HepG2 (cell line): ENCODE measurements around the gene GPR68. TPM values are rescaled to one million over a fixed set of nuclear protein-coding genes. Genes with fewer than 3 reads are reported as not detected.

Experiments used
- ATAC-seq: fragments of 200-7000 bp; cut with Tn5 transposase; 3 replicates; pipeline ENCODE4 v1.9.1; 2020; ENCODE audit warnings: mild to moderate bottlenecking, moderate library complexity
- BruUV-seq: library from RNA; stranded (reverse); fragments of 400-500 nt; replicated peaks from 2 replicates; lab custom pipeline; 2021; lab: Mats Ljungman, UMichigan
- CTCF ChIA-PET: fragments of 300-600 bp; formaldehyde crosslinking; extraction: SDS; loops from one replicate; lab custom pipeline; 2021; ENCODE audit warnings: low total read pairs, inconsistent platforms, low intra/inter-chr PET ratio; lab: Yijun Ruan, JAX
- POLR2A ChIA-PET: fragments of 350-600 bp; sonication (Branson Sonifier 250); formaldehyde crosslinking; loops from one replicate; lab custom pipeline; 2020; ENCODE audit warnings: antibody characterized with exemption, inconsistent platforms; lab: Yijun Ruan, JAX
- DNase-seq: peaks from one replicate; pipeline ENCODE4 v3.0.0-alpha.2; 2015; ENCODE audit warnings: low spot score
- FAIRE-seq: peaks from 3 replicates; lab custom pipeline; 2011; peaks lifted over from hg19 to GRCh38; lab: Jason Lieb, UNC
- H2AFZ ChIP-seq: one replicate; pipeline ENCODE4 v1.6.1; 2011; ENCODE audit warnings: low read length, inconsistent platforms
- H3K27ac ChIP-seq: fragments of 300-600 bp; 3 replicates; pipeline ENCODE4 v1.8.0; 2011; ENCODE audit warnings: mixed run types, mild to moderate bottlenecking, mixed read lengths, low read length, inconsistent platforms; ENCODE audit not compliant: insufficient read depth; ENCODE audit errors: extremely low read length
- H3K27me3 ChIP-seq, 2 experiments: fragments of 200-600 bp in 1 of 2; 2 replicates in 1 of 2; 3 replicates in 1 of 2; pipeline versions ENCODE4 v1.6.0 to v1.8.0; 2011; ENCODE audit warnings: low read length in 2 of 2, mild to moderate bottlenecking in 2 of 2, moderate library complexity in 2 of 2, inconsistent platforms in 1 of 2; ENCODE audit not compliant: insufficient read depth in 2 of 2, control insufficient read depth in 1 of 2
- H3K36me3 ChIP-seq, 2 experiments: fragments of 200-600 bp in 1 of 2; replicated peaks in 1 of 2; 2 replicates in 1 of 2; 3 replicates in 1 of 2; pipeline versions ENCODE4 v1.5.1 to v1.8.0; 2011; ENCODE audit warnings: low read length in 2 of 2, inconsistent platforms in 1 of 2; ENCODE audit not compliant: insufficient read depth in 2 of 2, control insufficient read depth in 1 of 2
- H3K4me1 ChIP-seq: 2 replicates; pipeline ENCODE4 v1.5.1; 2012; ENCODE audit warnings: low read length, inconsistent platforms; ENCODE audit not compliant: insufficient read depth
- H3K4me2 ChIP-seq: 2 replicates; pipeline ENCODE4 v1.6.0; 2011; ENCODE audit warnings: low read depth, low read length, inconsistent platforms
- H3K4me3 ChIP-seq, 3 experiments: fragments of 200-600 bp in 1 of 3; sonication (generic), shearing (Covaris generic) in 1 of 3; replicated peaks in 1 of 3; 2 replicates each; pipeline ENCODE4 v1.5.1; 2011 to 2016; ENCODE audit warnings: low read length in 3 of 3, inconsistent platforms in 2 of 3, low read depth in 2 of 3, mild to moderate bottlenecking in 2 of 3, control low read depth in 1 of 3, mixed read lengths in 1 of 3; ENCODE audit not compliant: insufficient read depth in 1 of 3
- H3K79me2 ChIP-seq: one replicate; pipeline ENCODE4 v1.6.1; 2011; ENCODE audit warnings: low read length, inconsistent platforms; ENCODE audit not compliant: insufficient read depth
- H3K9ac ChIP-seq: 2 replicates; pipeline ENCODE4 v1.6.0; 2011; ENCODE audit warnings: mild to moderate bottlenecking, low read depth, low read length, inconsistent platforms; ENCODE audit not compliant: insufficient read depth
- H3K9me3 ChIP-seq: 2 replicates; pipeline ENCODE4 v1.5.1; 2012; ENCODE audit warnings: mild to moderate bottlenecking, low read length
- H4K20me1 ChIP-seq: 2 replicates; pipeline ENCODE4 v1.6.0; 2011; ENCODE audit warnings: inconsistent platforms, mild to moderate bottlenecking, low read length, moderate library complexity; ENCODE audit not compliant: insufficient read depth
- ASH2L ChIP-seq: fragments of 300-600, 200-600 bp; sonication (generic); IDR thresholded peaks from 2 replicates; pipeline ENCODE4 v1.7.0; 2017; ENCODE audit warnings: low read depth, mild to moderate bottlenecking, moderate library complexity, mixed read lengths, low read length; ENCODE audit not compliant: insufficient read length
- ATF7 ChIP-seq, 2 experiments: fragments of 450-650 bp in 1 of 2; sonication (generic) in 1 of 2; formaldehyde crosslinking in 1 of 2; IDR thresholded peaks; 2 replicates each; pipeline versions ENCODE4 v1.4.0 to v1.6.1; 2016 to 2020; ENCODE audit warnings: antibody characterized with exemption in 1 of 2, mild to moderate bottlenecking in 1 of 2, missing genetic modification reagents in 1 of 2
- FOXA1 ChIP-seq, 2 experiments: fragments of 450-650 bp in 1 of 2; sonication (generic) in 1 of 2; formaldehyde crosslinking in 1 of 2; IDR thresholded peaks; 2 replicates each; pipeline versions ENCODE4 v1.4.0 to v1.6.1; 2016 to 2020; ENCODE audit warnings: missing genetic modification reagents in 1 of 2
- MBD4 ChIP-seq: IDR thresholded peaks from 2 replicates; pipeline ENCODE4 v1.6.1; 2012; ENCODE audit warnings: low read length, inconsistent platforms, borderline replicate concordance
- NCOR1 ChIP-seq: fragments of 200-600 bp; sonication (generic); IDR thresholded peaks from 2 replicates; pipeline ENCODE4 v1.7.0; 2017; ENCODE audit warnings: antibody characterized with exemption, low read length, borderline replicate concordance
- SSRP1 ChIP-seq: IDR thresholded peaks from 2 replicates; pipeline ENCODE4 v1.6.1; 2016; ENCODE audit warnings: control low read depth
- ZNF180 ChIP-seq: sonication (generic); formaldehyde crosslinking; IDR thresholded peaks from 2 replicates; pipeline ENCODE4 v1.4.0; 2020; ENCODE audit warnings: low read depth, missing genetic modification reagents, borderline replicate concordance
- ZNF224 ChIP-seq: sonication (generic); formaldehyde crosslinking; IDR thresholded peaks from 2 replicates; pipeline ENCODE4 v1.5.0; 2020; ENCODE audit warnings: mild to moderate bottlenecking, missing genetic modification reagents
- ZNF260 ChIP-seq: sonication (generic); formaldehyde crosslinking; IDR thresholded peaks from 2 replicates; pipeline ENCODE4 v1.4.0; 2020; ENCODE audit warnings: missing genetic modification reagents, low read depth, mild to moderate bottlenecking, borderline replicate concordance
- ZNF629 ChIP-seq: sonication (generic); formaldehyde crosslinking; conservative IDR thresholded peaks from 2 replicates; pipeline ENCODE4 v1.5.0; 2020; ENCODE audit warnings: missing genetic modification reagents
- ZNF747 ChIP-seq: sonication (generic); formaldehyde crosslinking; IDR thresholded peaks from 2 replicates; pipeline ENCODE4 v1.8.1; 2023; ENCODE audit warnings: missing genetic modification reagents, mild to moderate bottlenecking, borderline replicate concordance
- ZNF83 ChIP-seq: sonication (generic); formaldehyde crosslinking; IDR thresholded peaks from 2 replicates; pipeline ENCODE4 v1.4.0; 2020; ENCODE audit warnings: missing genetic modification reagents, mild to moderate bottlenecking, borderline replicate concordance
- WGBS: methylation state at CpG from one replicate; pipeline ENCODE4 v1.1.6; 2017; ENCODE audit warnings: low lambda C conversion rate; 5-methylcytosine and 5-hydroxymethylcytosine counted together
- in situ Hi-C: cut with HindIII; loops from 2 replicates; pipeline ENCODE4 v1.10.0; 2017; ENCODE audit warnings: low pct_unique_long_range_greater_than_20kb; ENCODE audit not compliant: extremely low pct_ligation_motif_present
- intact Hi-C: fragments of 100-400 bp; cut with micrococcal nuclease; formaldehyde crosslinking; loops from one replicate; pipeline ENCODE4 v1.10.0; 2022; ENCODE audit not compliant: unreplicated experiment
- polyA plus RNA-seq, 8 experiments: library from polyadenylated mRNA; depleted of rRNA in 3 of 8; stranded (reverse) in 7 of 8; unstranded in 1 of 8; fragments of >200 nt; fragmentation: Illumina TruSeq in 4 of 8; extraction: Trizol in 4 of 8; gene quantifications; 2 replicates each; pipeline versions ENCODE4 v1.2.1 to v1.2.3, GENCODE V29; 2011 to 2016; ENCODE audit warnings: low read depth in 4 of 8, missing spikeins in 1 of 8, mixed read lengths in 1 of 8; ENCODE audit not compliant: insufficient read depth in 1 of 8
- total RNA-seq, 5 experiments: library from RNA; depleted of rRNA; stranded (reverse); fragments of >200 nt; fragmentation: Illumina TruSeq; extraction: Trizol; gene quantifications; 2 replicates each; pipeline ENCODE4 v1.2.3, GENCODE V29; 2016; ENCODE audit warnings: low read depth in 1 of 5
- TF ChIP-seq, protein P1 (sequence below): sonication (generic); formaldehyde crosslinking; IDR thresholded peaks from 2 replicates; pipeline ENCODE4 v1.4.0; 2020; ENCODE audit warnings: missing genetic modification reagents
- TF ChIP-seq, protein P2 (sequence below): sonication (generic); formaldehyde crosslinking; IDR thresholded peaks from 2 replicates; pipeline ENCODE4 v1.5.0; 2020; ENCODE audit warnings: mild to moderate bottlenecking, low read depth, missing genetic modification reagents, borderline replicate concordance

Gene GPR68
- total and polyA plus RNA-seq, 2 of the 13 experiments (the other 11 are each of a cell fraction or from before 2014, with no cell fraction given): not detected

DNA sequence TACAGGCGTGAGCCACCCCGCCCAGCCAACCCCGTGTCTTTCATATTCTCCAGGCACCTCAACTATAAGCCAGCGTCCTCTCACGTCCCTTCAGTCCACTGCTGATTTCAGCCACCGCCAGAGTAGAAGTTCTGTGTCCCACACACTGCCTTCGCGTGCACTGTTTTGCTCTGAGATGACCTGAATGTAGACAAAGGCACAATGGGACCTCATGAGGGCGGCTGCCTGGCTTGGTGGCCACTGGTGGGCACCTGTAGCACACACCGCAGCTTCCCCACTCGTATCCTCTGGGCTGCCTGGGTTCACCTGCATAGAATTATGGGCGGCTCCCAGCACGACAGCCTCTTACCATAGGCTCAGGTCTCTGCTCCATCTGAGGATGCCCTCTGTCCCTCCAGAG lies 57.2 kb downstream of the GPR68 start (continued):
- no peak for TF ChIP-seq ATF7 (IDR thresholded peaks at IDR 0.05)
- TF ChIP-seq ATF7 (CRISPR knock-in tag; IDR thresholded peaks at IDR 0.05): no peak
- no peak for TF ChIP-seq FOXA1 (IDR thresholded peaks at IDR 0.05)
- TF ChIP-seq FOXA1 (CRISPR knock-in tag; IDR thresholded peaks at IDR 0.05): no peak
- no peak for TF ChIP-seq SSRP1 (CRISPR knock-in tag)
- no peak for TF ChIP-seq ZNF83 (CRISPR knock-in tag)
- TF ChIP-seq, protein P1, sequence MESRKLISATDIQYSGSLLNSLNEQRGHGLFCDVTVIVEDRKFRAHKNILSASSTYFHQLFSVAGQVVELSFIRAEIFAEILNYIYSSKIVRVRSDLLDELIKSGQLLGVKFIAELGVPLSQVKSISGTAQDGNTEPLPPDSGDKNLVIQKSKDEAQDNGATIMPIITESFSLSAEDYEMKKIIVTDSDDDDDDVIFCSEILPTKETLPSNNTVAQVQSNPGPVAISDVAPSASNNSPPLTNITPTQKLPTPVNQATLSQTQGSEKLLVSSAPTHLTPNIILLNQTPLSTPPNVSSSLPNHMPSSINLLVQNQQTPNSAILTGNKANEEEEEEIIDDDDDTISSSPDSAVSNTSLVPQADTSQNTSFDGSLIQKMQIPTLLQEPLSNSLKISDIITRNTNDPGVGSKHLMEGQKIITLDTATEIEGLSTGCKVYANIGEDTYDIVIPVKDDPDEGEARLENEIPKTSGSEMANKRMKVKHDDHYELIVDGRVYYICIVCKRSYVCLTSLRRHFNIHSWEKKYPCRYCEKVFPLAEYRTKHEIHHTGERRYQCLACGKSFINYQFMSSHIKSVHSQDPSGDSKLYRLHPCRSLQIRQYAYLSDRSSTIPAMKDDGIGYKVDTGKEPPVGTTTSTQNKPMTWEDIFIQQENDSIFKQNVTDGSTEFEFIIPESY (CRISPR knock-in tag): no peak

DNA sequence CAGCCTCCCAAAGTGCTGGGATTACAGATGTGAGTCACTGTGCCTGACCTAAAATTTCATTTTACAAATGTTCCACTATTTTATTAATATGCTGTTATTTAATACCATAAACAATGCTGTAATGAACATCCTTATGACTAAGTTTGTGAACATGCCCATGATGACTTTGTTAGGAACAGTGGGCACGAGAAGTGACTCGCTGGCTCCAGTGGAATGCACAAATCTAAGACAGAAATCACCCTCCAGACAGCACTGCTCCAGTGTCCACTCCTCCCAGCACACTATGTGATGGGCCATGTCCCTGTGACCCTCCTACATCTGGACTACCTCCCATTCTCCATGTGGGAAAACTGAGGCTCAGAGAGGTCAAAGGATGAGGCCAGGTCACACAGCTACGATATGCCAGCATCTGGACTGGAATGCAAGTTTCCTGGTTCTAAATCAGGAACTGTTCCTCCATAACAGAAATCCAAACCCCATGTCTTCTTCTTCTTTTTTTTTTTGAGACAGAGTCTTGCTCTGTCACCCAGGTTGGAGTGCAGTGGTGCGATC lies 57.9 kb downstream of the GPR68 start:
- Histone ChIP-seq H2AFZ (no peak overlapping the region), H3K27ac (no peak overlapping the region), H3K4me3 (no peak overlapping the region), H3K9me3 (no peaks in the 10 kb centered on the region), H3K79me2 (no peaks in the 10 kb centered on the region), H3K36me3 (peaks cover 14 to 60% of the 10 kb centered on the region in 2 experiments; a peak in 4 of 5 replicates), H3K4me1 (no peaks in the 10 kb centered on the region), H3K27me3 (no peaks in the 10 kb centered on the region), H4K20me1 (no peaks in the 10 kb centered on the region), H3K9ac (no peak overlapping the region), H3K4me2 (no peak overlapping the region)
- no peak for TF ChIP-seq ZNF260
- no peak for TF ChIP-seq ZNF224 (CRISPR knock-in tag)
- no peak for TF ChIP-seq ASH2L
- no peak for TF ChIP-seq MBD4
- TF ChIP-seq ZNF747 (CRISPR knock-in tag): no peak
- TF ChIP-seq ZNF629 (CRISPR knock-in tag): peak; percentile 60
- TF ChIP-seq, protein P2, sequence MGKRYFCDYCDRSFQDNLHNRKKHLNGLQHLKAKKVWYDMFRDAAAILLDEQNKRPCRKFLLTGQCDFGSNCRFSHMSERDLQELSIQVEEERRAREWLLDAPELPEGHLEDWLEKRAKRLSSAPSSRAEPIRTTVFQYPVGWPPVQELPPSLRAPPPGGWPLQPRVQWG (CRISPR knock-in tag): no peak
- no peak for TF ChIP-seq ZNF180
- no peak for TF ChIP-seq NCOR1
- in situ Hi-C loops: no loop called here
- no TSS peak for BruUV-seq
- ChIA-PET CTCF (no interaction called here), POLR2A (no interaction called here)
- FAIRE-seq (no peak), ATAC-seq (no peak), DNase-seq (no peak)
- 98% methylated on average over 4 of the region's 4 CpGs for WGBS
- intact Hi-C loops: no loop called here
